K562 (cell line): ENCODE measurements around the gene FDX2. TPM values are rescaled to one million over a fixed set of nuclear protein-coding genes. Genes with fewer than 3 reads are reported as not detected.

Experiments used
- ATAC-seq: fragments of 200-7000 bp; cut with Tn5 transposase; 3 replicates; pipeline ENCODE4 v1.9.1; 2020; ENCODE audit warnings: moderate library complexity
- BruUV-seq: library from RNA; stranded (reverse); fragments of 400-500 nt; replicated peaks from 2 replicates; lab custom pipeline; 2021; lab: Mats Ljungman, UMichigan
- CTCF ChIA-PET: fragments of 300-600 bp; formaldehyde crosslinking; extraction: SDS; loops from one replicate; lab custom pipeline; 2021; ENCODE audit warnings: low intra/inter-chr PET ratio; lab: Yijun Ruan, JAX
- POLR2A ChIA-PET: fragments of 300-600, 350-650 bp; sonication (Branson Sonifier 250); formaldehyde crosslinking; extraction: SDS; loops from one replicate; lab custom pipeline; 2021; ENCODE audit warnings: antibody characterized with exemption, inconsistent platforms; lab: Yijun Ruan, JAX
- DNase-seq, 4 experiments: peaks; one replicate each; pipeline versions ENCODE4 v3.0.0 to v3.0.0-alpha.2; 2011 to 2018; ENCODE audit warnings: low spot score in 3 of 4, mixed read lengths in 3 of 4; ENCODE audit errors: extremely low read depth in 1 of 4
- FAIRE-seq: peaks from 2 replicates; lab custom pipeline; 2011; peaks lifted over from hg19 to GRCh38; lab: Jason Lieb, UNC
- H2AFZ ChIP-seq: 2 replicates; pipeline ENCODE4 v1.6.0; 2011; ENCODE audit warnings: low read depth, low read length, control low read depth, inconsistent platforms
- H3K27ac ChIP-seq: fragments of 200-600 bp; 3 replicates; pipeline ENCODE4 v1.8.0; 2011; ENCODE audit warnings: low read depth, mild to moderate bottlenecking, control low read depth, inconsistent platforms, low read length, moderate library complexity, mixed read lengths; ENCODE audit errors: extremely low read depth
- H3K27me3 ChIP-seq, 2 experiments: fragments of 300-600 bp in 1 of 2; 2 replicates in 1 of 2; 3 replicates in 1 of 2; pipeline versions ENCODE4 v1.6.0 to v1.8.0; 2011; ENCODE audit warnings: inconsistent platforms in 2 of 2, low read length in 2 of 2, mild to moderate bottlenecking in 1 of 2, mixed read lengths in 1 of 2, moderate library complexity in 1 of 2; ENCODE audit not compliant: control insufficient read depth in 2 of 2, insufficient read depth in 2 of 2
- H3K36me3 ChIP-seq: fragments of 300-600 bp; 3 replicates; pipeline ENCODE4 v1.8.0; 2011; ENCODE audit warnings: mild to moderate bottlenecking, low read length, inconsistent platforms; ENCODE audit not compliant: control insufficient read depth, insufficient read depth
- H3K4me1 ChIP-seq, 2 experiments: fragments of 200-600 bp in 1 of 2; replicated peaks in 1 of 2; 2 replicates in 1 of 2; 3 replicates in 1 of 2; pipeline versions ENCODE4 v1.5.1 to v1.8.0; 2011; ENCODE audit warnings: inconsistent platforms in 2 of 2, low read length in 2 of 2, mild to moderate bottlenecking in 1 of 2, mixed read lengths in 1 of 2, moderate library complexity in 1 of 2; ENCODE audit not compliant: control insufficient read depth in 2 of 2, insufficient read depth in 2 of 2
- H3K4me2 ChIP-seq: 2 replicates; pipeline ENCODE4 v1.6.1; 2011; ENCODE audit warnings: low read length, control low read depth, inconsistent platforms, mixed read lengths; ENCODE audit not compliant: insufficient read depth
- H3K4me3 ChIP-seq: fragments of 200-600 bp; sonication (generic), shearing (Covaris generic); 2 replicates; pipeline ENCODE4 v1.5.1; 2016; ENCODE audit warnings: control low read depth, inconsistent platforms
- H3K79me2 ChIP-seq: fragments of 200-600 bp; 3 replicates; pipeline ENCODE4 v1.8.0; 2011; ENCODE audit warnings: low read length, inconsistent platforms; ENCODE audit not compliant: control insufficient read depth, insufficient read depth
- H3K9ac ChIP-seq, 2 experiments: 2 replicates each; pipeline versions ENCODE4 v1.6.0 to v1.6.1; 2011; ENCODE audit warnings: low read depth in 2 of 2, low read length in 2 of 2, control low read depth in 1 of 2, inconsistent platforms in 1 of 2, mild to moderate bottlenecking in 1 of 2, mixed read lengths in 1 of 2; ENCODE audit not compliant: insufficient read depth in 1 of 2
- H3K9me1 ChIP-seq: one replicate; pipeline ENCODE4 v1.6.0; 2011; ENCODE audit warnings: inconsistent platforms, mild to moderate bottlenecking, low read length, moderate library complexity; ENCODE audit not compliant: control insufficient read depth, insufficient read depth
- H3K9me3 ChIP-seq: replicated peaks from 2 replicates; pipeline ENCODE4 v1.5.1; 2011; ENCODE audit warnings: low read depth, low read length, inconsistent platforms; ENCODE audit not compliant: control insufficient read depth, insufficient read depth
- H4K20me1 ChIP-seq: replicated peaks from 2 replicates; pipeline ENCODE4 v1.6.1; 2011; ENCODE audit warnings: low read length, inconsistent platforms, mixed read lengths; ENCODE audit not compliant: control insufficient read depth, insufficient read depth
- FOXP1 ChIP-seq: sonication (generic); formaldehyde crosslinking; IDR thresholded peaks from 2 replicates; pipeline ENCODE4 v1.8.0; 2022; ENCODE audit warnings: mild to moderate bottlenecking, missing genetic modification reagents
- GABPA ChIP-seq: fragments of 200-800 bp; sonication (Bioruptor generic); conservative IDR thresholded peaks from 2 replicates; pipeline ENCODE4 v1.6.1; 2016; ENCODE audit warnings: low read depth, missing genetic modification characterization, missing compliant biosample characterization
- HDAC8 ChIP-seq: fragments of 450-650 bp; IDR thresholded peaks from 2 replicates; pipeline ENCODE4 v1.6.1; 2016; ENCODE audit warnings: mild to moderate bottlenecking, missing genetic modification characterization, moderate library complexity, missing compliant biosample characterization
- L3MBTL2 ChIP-seq: fragments of 450-650 bp; IDR thresholded peaks from 2 replicates; pipeline ENCODE4 v1.6.1; 2016; ENCODE audit warnings: mild to moderate bottlenecking, moderate library complexity
- POLR2G ChIP-seq: fragments of 200-400 bp; formaldehyde crosslinking; IDR thresholded peaks from 2 replicates; pipeline ENCODE4 v1.6.1; 2017; ENCODE audit warnings: low read depth, mild to moderate bottlenecking, antibody characterized with exemption, low read length, moderate library complexity
- TEAD4 ChIP-seq, 2 experiments: sonication (generic) in 1 of 2; formaldehyde crosslinking in 1 of 2; IDR thresholded peaks; 2 replicates each; pipeline versions ENCODE4 v1.6.1 to v1.8.0; 2012 to 2022; ENCODE audit warnings: borderline replicate concordance in 1 of 2, inconsistent platforms in 1 of 2, low read length in 1 of 2, mild to moderate bottlenecking in 1 of 2, missing genetic modification reagents in 1 of 2
- YY1 ChIP-seq, 3 experiments: IDR thresholded peaks; 2 replicates each; pipeline ENCODE4 v1.6.1; 2011; ENCODE audit warnings: low read length in 2 of 3, mild to moderate bottlenecking in 2 of 3, moderate library complexity in 2 of 3, borderline replicate concordance in 1 of 3, control low read depth in 1 of 3, low read depth in 1 of 3; ENCODE audit not compliant: insufficient read depth in 3 of 3, insufficient replicate concordance in 2 of 3, control insufficient read depth in 1 of 3, insufficient read length in 1 of 3; ENCODE audit errors: extremely low read depth in 1 of 3
- ZKSCAN3 ChIP-seq: fragments of 250-450 bp; sonication (Bioruptor Pico); IDR thresholded peaks from 2 replicates; pipeline ENCODE4 v1.4.0; 2020
- ZNF445 ChIP-seq: fragments of 250-450 bp; sonication (Bioruptor Pico); IDR thresholded peaks from 2 replicates; pipeline ENCODE4 v1.4.0; 2020; ENCODE audit warnings: low read depth, mild to moderate bottlenecking, moderate library complexity
- WGBS: fragments of 100-300 bp; shearing (Covaris generic); methylation state at CpG from one replicate; pipeline ENCODE4 v1.1.6; 2016; ENCODE audit warnings: low coverage, mixed read lengths; ENCODE audit not compliant: insufficient coverage; ENCODE audit errors: missing lambda C conversion rate; 5-methylcytosine and 5-hydroxymethylcytosine counted together
- in situ Hi-C: fragments of 300-500 bp; cut with MboI; formaldehyde crosslinking; loops from 4 replicates; pipeline ENCODE4 v1.15.0; 2018; ENCODE audit warnings: inconsistent platforms, mixed read lengths
- intact Hi-C: fragments of 100-400 bp; cut with micrococcal nuclease; formaldehyde crosslinking; loops from 2 replicates; pipeline ENCODE4 v1.14.2; 2022
- polyA plus RNA-seq, 8 experiments: library from polyadenylated mRNA; depleted of rRNA in 4 of 8; stranded (reverse) in 5 of 8; unstranded in 3 of 8; fragments of >200 nt; fragmentation: Nextera tagmentation in 2 of 8; fragmentation: Illumina TruSeq in 1 of 8; extraction: Ambion mirVana in 2 of 8; extraction: Trizol in 1 of 8; gene quantifications; 2 replicates each; pipeline versions ENCODE4 v1.2.1 to v1.2.3, GENCODE V29; 2011 to 2014; ENCODE audit warnings: inconsistent platforms in 1 of 8, missing spikeins in 1 of 8
- total RNA-seq, 7 experiments: library from RNA; depleted of rRNA in 6 of 7; stranded (reverse); fragments of >200 nt in 6 of 7; fragmentation: Illumina TruSeq in 2 of 7; extraction: Trizol in 2 of 7; gene quantifications; 2 replicates each; pipeline versions ENCODE4 v1.2.1 to v1.2.3, GENCODE V29; 2011 to 2021; ENCODE audit warnings: low replicate concordance in 1 of 7
- TF ChIP-seq, protein P1 (sequence below): sonication (generic); formaldehyde crosslinking; IDR thresholded peaks from 2 replicates; pipeline ENCODE4 v1.8.1; 2023; ENCODE audit warnings: mild to moderate bottlenecking, missing genetic modification reagents
- TF ChIP-seq, protein P2 (sequence below): fragments of 450-650 bp; formaldehyde crosslinking; IDR thresholded peaks from 2 replicates; pipeline ENCODE4 v1.4.0; 2022; ENCODE audit warnings: missing genetic modification characterization
- TF ChIP-seq, protein P3 (sequence below): fragments of 450-650 bp; IDR thresholded peaks from 2 replicates; pipeline ENCODE4 v1.7.1; 2018; ENCODE audit warnings: mild to moderate bottlenecking, low read depth; ENCODE audit not compliant: partially characterized antibody

FDX2 gene
- total and polyA plus RNA-seq, 9 of the 15 experiments (the other 6 are each of a cell fraction or from before 2014, with no cell fraction given): 2.5 to 49.8 (median 29.7) TPM

DNA sequence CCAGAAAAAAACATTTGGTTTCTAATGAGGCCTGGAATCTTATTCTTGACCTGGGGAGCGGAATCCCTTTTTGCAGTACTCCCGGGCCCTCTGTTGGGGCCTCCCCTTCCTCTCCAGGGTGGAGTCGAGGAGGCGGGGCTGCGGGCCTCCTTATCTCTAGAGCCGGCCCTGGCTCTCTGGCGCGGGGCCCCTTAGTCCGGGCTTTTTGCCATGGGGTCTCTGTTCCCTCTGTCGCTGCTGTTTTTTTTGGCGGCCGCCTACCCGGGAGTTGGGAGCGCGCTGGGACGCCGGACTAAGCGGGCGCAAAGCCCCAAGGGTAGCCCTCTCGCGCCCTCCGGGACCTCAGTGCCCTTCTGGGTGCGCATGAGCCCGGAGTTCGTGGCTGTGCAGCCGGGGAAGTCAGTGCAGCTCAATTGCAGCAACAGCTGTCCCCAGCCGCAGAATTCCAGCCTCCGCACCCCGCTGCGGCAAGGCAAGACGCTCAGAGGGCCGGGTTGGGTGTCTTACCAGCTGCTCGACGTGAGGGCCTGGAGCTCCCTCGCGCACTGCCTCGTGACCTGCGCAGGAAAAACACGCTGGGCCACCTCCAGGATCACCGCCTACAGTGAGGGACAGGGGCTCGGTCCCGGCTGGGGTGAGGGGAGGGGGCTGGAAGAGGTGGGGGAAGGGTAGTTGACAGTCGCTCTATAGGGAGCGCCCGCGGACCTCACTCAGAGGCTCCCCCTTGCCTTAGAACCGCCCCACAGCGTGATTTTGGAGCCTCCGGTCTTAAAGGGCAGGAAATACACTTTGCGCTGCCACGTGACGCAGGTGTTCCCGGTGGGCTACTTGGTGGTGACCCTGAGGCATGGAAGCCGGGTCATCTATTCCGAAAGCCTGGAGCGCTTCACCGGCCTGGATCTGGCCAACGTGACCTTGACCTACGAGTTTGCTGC is 28.7 kb downstream of the FDX2 start, which contains the start of gene ICAM4:
ICAM4 (plus strand) TSS at position 153 of the 935 bp plus-strand sequence; CDS start at position 211, 58 bp downstream.
- in situ Hi-C loops (no loop called here), intact Hi-C loops (no loop called here)
- Histone ChIP-seq H3K9me1 (peaks cover 6% of the 10 kb centered on the region), H4K20me1 (no peaks in the 10 kb centered on the region), H3K4me1 (peaks cover 30 to 85% of the 10 kb centered on the region in 2 experiments; a peak in 4 of 5 replicates), H3K9me3 (no peaks in the 10 kb centered on the region), H3K79me2 (peaks cover 61% of the 10 kb centered on the region), H3K4me2 (peak within 1 kb of the TSS; percentile 99), H2AFZ (peak within 1 kb of the TSS; percentile 71), H3K27me3 (no peaks in the 10 kb centered on the region), H3K4me3 (peak within 1 kb of the TSS; percentile 79), H3K27ac (peak within 1 kb of the TSS; percentile 96), H3K9ac (peak within 1 kb of the TSS; percentile 91 to 99), H3K36me3 (peaks cover 41% of the 10 kb centered on the region)
- under 1% methylated on average over 47 of the region's 59 CpGs for WGBS
- CTCF ChIA-PET: interaction anchor here (2.5 kb wide), 1 partner anchor 102 kb away, joined by 14 read pairs; no protein-coding TSS in a partner anchor
- POLR2A ChIA-PET: interaction anchor here (0.6 to 6.2 kb wide), 14 partner anchors 10 to 102 kb away, joined by 3 to 74 read pairs (median 4); partner anchors contain the start of genes FDX2, ICAM1, RAVER1 and TYK2
- no TSS peak for BruUV-seq
- DNase-seq (peak; percentile 80 to 95 (median 84)), FAIRE-seq (peak; percentile 67), ATAC-seq (peak; percentile 65)
- TF ChIP-seq L3MBTL2 (peak; percentile 58; the same call in 1 of the 2 replicates), FOXP1 (CRISPR knock-in tag) (peak; percentile 92), TEAD4 (IDR thresholded peaks at IDR 0.05; ENCODE audit: low read length) (peak; percentile 31; the same call in 1 of the 2 replicates), TEAD4 (CRISPR knock-in tag; IDR thresholded peaks at IDR 0.05; ENCODE audit: borderline replicate concordance) (peak; percentile 78; the same call in 1 of the 2 replicates), HDAC8 (no peak), ZKSCAN3 (CRISPR knock-in tag) (no peak), POLR2G (peak; percentile 87), GABPA (tag) (peak; percentile 73), ZNF445 (no peak), YY1 (IDR thresholded peaks at IDR 0.05; ENCODE audit: borderline replicate concordance in 1 of 3, control insufficient read depth in 1 of 3, extremely low read depth in 1 of 3, insufficient read depth in 3 of 3, insufficient read length in 1 of 3, insufficient replicate concordance in 2 of 3, low read depth in 1 of 3, low read length in 2 of 3) (no peak)
- TF ChIP-seq, protein P1, sequence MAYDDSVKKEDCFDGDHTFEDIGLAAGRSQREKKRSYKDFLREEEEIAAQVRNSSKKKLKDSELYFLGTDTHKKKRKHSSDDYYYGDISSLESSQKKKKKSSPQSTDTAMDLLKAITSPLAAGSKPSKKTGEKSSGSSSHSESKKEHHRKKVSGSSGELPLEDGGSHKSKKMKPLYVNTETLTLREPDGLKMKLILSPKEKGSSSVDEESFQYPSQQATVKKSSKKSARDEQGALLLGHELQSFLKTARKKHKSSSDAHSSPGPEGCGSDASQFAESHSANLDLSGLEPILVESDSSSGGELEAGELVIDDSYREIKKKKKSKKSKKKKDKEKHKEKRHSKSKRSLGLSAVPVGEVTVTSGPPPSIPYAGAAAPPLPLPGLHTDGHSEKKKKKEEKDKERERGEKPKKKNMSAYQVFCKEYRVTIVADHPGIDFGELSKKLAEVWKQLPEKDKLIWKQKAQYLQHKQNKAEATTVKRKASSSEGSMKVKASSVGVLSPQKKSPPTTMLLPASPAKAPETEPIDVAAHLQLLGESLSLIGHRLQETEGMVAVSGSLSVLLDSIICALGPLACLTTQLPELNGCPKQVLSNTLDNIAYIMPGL: peak; percentile 56; the same call in 1 of the 2 replicates
- TF ChIP-seq, protein P2, sequence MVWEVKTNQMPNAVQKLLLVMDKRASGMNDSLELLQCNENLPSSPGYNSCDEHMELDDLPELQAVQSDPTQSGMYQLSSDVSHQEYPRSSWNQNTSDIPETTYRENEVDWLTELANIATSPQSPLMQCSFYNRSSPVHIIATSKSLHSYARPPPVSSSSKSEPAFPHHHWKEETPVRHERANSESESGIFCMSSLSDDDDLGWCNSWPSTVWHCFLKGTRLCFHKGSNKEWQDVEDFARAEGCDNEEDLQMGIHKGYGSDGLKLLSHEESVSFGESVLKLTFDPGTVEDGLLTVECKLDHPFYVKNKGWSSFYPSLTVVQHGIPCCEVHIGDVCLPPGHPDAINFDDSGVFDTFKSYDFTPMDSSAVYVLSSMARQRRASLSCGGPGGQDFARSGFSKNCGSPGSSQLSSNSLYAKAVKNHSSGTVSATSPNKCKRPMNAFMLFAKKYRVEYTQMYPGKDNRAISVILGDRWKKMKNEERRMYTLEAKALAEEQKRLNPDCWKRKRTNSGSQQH (CRISPR knock-in tag): no peak
- TF ChIP-seq, protein P3, sequence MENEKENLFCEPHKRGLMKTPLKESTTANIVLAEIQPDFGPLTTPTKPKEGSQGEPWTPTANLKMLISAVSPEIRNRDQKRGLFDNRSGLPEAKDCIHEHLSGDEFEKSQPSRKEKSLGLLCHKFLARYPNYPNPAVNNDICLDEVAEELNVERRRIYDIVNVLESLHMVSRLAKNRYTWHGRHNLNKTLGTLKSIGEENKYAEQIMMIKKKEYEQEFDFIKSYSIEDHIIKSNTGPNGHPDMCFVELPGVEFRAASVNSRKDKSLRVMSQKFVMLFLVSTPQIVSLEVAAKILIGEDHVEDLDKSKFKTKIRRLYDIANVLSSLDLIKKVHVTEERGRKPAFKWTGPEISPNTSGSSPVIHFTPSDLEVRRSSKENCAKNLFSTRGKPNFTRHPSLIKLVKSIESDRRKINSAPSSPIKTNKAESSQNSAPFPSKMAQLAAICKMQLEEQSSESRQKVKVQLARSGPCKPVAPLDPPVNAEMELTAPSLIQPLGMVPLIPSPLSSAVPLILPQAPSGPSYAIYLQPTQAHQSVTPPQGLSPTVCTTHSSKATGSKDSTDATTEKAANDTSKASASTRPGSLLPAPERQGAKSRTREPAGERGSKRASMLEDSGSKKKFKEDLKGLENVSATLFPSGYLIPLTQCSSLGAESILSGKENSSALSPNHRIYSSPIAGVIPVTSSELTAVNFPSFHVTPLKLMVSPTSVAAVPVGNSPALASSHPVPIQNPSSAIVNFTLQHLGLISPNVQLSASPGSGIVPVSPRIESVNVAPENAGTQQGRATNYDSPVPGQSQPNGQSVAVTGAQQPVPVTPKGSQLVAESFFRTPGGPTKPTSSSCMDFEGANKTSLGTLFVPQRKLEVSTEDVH: peak; percentile 50
